ELF-1 (cell line): ENCODE measurements around the gene KCNE2.
A peak's percentile ranks its signal among the peaks of the same experiment; 100 is the strongest.
"Not testable (repeated sequence)": the region's sequence is repeated elsewhere in the genome, so short reads cannot be mapped to it uniquely, and the experiment has no call there.

Source experiments
- DNase-seq: peaks from one replicate; pipeline ENCODE4 v3.0.0-alpha.2; 2016; ENCODE audit warnings: low read depth, low spot score

KCNE2 gene

GRCh38 chr21:34353182-34353581, 10.6 kb upstream of the KCNE2 start:
- no peak for DNase-seq

GRCh38 chr21:34354836-34355235, 9.0 kb upstream of the KCNE2 start:
- DNase-seq, result no peak

- no peak for DNase-seq
Measured at GRCh38 chr21:34355570-34355969, 8.2 kb upstream of the KCNE2 start.

- no peak for DNase-seq
Measured at GRCh38 chr21:34357889-34358288, 5.9 kb upstream of the KCNE2 start.

- no peak for DNase-seq
Measured at GRCh38 chr21:34358866-34359265, 4.9 kb upstream of the KCNE2 start.

- no peak for DNase-seq
Measured at GRCh38 chr21:34360488-34361241, 3.1 kb upstream of the KCNE2 start.

GRCh38 chr21:34362136-34362444, 1.7 kb upstream of the KCNE2 start:
- no peak for DNase-seq

GRCh38 chr21:34362670-34363069, 1.1 kb upstream of the KCNE2 start:
- no peak for DNase-seq

GRCh38 chr21:34364921-34365320, 1.1 kb downstream of the KCNE2 start:
- no peak for DNase-seq

GRCh38 chr21:34365809-34366208, 2.0 kb downstream of the KCNE2 start:
- no peak for DNase-seq

GRCh38 chr21:34367320-34367935, 3.6 kb downstream of the KCNE2 start:
- peak; percentile 34 for DNase-seq

- no peak for DNase-seq
Measured at GRCh38 chr21:34369741-34370140, 5.9 kb downstream of the KCNE2 start.

GRCh38 chr21:34372321-34372720, 8.5 kb downstream of the KCNE2 start:
- DNase-seq, result no peak

GRCh38 chr21:34374462-34374861, 10.7 kb downstream of the KCNE2 start:
- DNase-seq, result not testable (repeated sequence)

GRCh38 chr21:34374940-34375618, 11.3 kb downstream of the KCNE2 start, which contains the start of gene SMIM11:
Gene SMIM11, plus strand, starts transcription at chr21:34375507. Its CDS starts 3,998 bp downstream, at chr21:34379505.
- not testable (repeated sequence) for DNase-seq

GRCh38 chr21:34375619-34375972, 11.8 kb downstream of the KCNE2 start:
- DNase-seq, result not testable (repeated sequence)

- not testable (repeated sequence) for DNase-seq
Measured at GRCh38 chr21:34383138-34383537, 19.3 kb downstream of the KCNE2 start.

- not testable (repeated sequence) for DNase-seq
Measured at GRCh38 chr21:34383724-34384415, 20.1 kb downstream of the KCNE2 start.

- DNase-seq, result not testable (repeated sequence)
Measured at GRCh38 chr21:34400522-34400921, 36.7 kb downstream of the KCNE2 start.

- not testable (repeated sequence) for DNase-seq
Measured at GRCh38 chr21:34404742-34405141, 40.9 kb downstream of the KCNE2 start.

GRCh38 chr21:34405686-34406085, 41.9 kb downstream of the KCNE2 start:
- DNase-seq, result not testable (repeated sequence)

GRCh38 chr21:34406102-34406501, 42.3 kb downstream of the KCNE2 start:
- DNase-seq, result not testable (repeated sequence)
